ENCODE results near the gene ZNF432.
"Not testable (repeated sequence)": the region's sequence is repeated elsewhere in the genome, so short reads cannot be mapped to it uniquely, and the experiment has no call there.

The ZNF432 gene

DNA sequence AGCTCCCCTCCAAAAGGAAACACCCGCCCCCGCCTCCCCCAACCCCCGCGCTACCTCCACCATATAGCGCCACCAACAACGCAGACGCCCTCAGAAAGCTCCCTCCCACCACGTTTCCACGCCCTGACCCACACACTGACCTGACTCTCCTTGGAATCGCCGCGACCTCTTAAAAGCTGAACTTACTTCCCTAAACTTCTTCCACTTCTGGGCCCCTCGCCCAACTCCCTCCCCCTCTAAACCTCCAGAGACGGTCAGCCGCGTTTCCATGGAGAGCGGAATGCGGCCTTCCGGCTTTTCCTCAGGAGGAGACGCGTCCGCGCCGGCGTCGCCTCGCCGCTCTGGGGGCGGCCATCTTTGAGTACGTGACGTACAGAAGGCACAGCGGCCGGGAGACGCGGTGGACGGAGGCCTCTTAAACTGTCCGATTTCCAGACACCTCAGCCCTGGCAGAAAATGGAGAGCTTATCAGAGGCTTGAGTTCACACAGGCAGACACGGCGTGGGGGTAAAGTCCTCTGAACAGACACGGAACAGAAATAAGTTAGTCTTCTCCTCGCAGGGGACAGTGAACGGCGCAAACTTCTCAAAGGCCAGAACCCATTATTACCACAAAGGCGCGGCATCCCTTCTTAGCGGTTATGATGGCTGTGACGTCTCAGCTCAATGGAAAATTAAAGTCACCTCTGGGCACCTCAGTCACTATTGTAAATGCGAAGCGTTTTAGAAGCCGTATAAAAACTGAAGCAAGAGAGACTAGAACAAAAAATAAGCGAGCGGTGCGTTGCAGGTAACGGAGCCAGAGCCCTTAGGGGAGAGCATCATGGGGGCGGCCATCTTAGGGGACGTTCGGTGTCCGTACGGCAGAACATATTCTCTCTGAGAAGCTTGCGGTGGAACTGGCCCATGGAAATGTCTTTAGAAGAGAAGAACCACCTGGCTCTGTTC, at the start of gene ZNF432:
Gene ZNF432 (minus strand): TSS at position 284 of the 947 bp plus-strand sequence. CDS start 1,970 bp downstream, outside the sequence.
- FAIRE-seq (peak; percentile 73), DNase-seq (ENCODE audit: insufficient read length, low spot score) (peak; percentile 83)
- TF ChIP-seq POLR2A (IDR thresholded peaks at IDR 0.05; ENCODE audit: low read depth, low read length) = peak; percentile 5; the same call in 1 of the 2 replicates

DNA sequence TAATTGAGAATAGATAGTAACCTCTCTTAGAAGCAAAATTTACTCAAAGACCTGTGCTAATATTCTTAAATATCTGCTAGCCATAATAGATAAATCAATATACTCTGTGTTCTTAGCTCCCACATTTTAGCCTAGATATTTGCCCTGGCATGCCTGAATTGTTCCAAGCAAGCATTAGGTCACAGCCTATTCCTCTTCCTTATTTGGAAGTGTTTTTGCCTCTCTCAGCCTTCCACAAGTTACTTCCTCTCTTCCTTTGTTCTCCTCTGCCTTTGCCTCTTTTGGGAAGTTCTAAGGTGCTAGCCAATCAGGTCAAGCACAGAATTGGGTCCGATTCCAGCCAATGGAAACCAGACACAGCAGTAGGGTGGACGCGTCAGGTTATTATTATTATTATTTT, 47.8 kb upstream of the ZNF432 start:
- not testable (repeated sequence) for DNase-seq (ENCODE audit: insufficient read length, low spot score); FAIRE-seq

DNA sequence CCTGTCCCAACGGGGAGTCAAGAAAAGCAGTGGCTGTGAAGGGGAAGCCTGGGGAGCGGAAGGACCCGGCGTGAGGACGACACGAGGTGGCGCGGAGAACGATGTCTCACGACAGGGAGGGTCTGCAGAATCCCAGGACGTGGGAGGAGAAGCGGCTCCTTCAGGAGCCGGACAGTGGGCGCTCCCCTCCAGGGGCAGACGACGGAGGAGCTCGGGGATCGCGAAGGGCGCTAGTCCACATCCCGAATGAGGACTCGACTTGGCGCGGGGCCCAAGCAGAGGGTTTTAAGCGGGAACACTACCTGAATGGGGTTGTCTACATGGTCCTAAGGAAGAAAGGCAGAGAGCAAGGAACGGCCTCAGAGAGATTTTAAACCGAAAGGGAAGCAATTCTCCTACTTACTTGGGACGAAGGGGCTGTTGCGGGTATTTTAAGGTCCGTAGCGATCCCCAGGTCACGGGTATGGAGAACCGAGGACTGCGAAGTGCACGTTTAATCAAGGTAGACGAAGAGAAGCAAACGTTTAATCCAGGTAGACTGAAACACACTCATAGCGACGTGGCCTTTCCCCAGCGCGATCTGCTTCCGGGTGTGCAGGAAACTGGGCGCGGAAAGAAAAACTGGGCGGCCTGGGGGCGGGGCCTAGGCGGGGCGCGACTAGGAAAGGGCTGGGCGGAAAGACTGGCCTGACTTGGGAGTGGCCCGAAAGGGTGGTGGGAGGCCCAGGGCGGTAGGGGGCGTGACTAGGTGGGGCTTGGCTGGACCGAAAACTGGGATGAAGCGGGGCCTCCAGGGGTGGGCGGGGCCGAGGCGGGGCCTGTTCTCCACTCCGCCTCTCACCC, 46.8 kb upstream of the ZNF432 start, which contains the start of gene ZNF841:
Gene ZNF841 (minus strand): TSS at position 594 of the 843 bp plus-strand sequence. CDS start 10,964 bp downstream, outside the sequence.
- DNase-seq (ENCODE audit: insufficient read length, low spot score) (peak; percentile 89), FAIRE-seq (peak; percentile 52)
- peak; percentile 75 for TF ChIP-seq POLR2A (IDR thresholded peaks at IDR 0.05; ENCODE audit: low read depth, low read length)

DNA sequence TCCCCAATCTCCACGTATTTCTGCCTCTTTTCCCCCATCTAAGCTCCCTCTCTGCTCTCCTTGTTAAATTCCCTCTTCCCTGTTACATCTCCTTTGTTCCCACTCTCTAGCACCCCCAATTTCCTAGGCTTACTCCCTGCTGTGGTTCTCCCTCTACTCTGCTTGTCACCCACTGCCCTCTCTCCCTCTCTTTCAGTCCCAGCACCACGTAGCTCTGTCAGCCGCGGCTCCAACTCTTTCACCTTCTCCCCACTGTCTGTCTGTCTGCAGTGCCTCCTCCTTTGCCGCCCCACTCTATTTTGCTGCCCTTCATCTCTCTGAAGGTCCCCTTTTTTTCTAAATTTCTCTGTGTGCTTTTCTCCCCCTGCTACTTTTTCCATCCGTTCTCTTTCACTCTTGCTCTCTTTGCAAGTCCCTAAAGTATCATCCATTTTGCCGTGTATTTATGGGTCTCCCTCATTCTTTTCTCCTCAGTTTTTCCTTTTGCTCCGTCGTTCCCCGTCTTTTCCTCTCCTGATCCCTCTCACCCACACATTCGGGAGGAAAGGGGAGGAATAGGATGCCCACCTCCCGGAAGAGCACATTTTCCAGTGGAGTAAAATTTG, 46.0 kb upstream of the ZNF432 start:
- DNase-seq (ENCODE audit: insufficient read length, low spot score) = no peak
- no peak for TF ChIP-seq POLR2A (IDR thresholded peaks at IDR 0.05; ENCODE audit: low read depth, low read length)
- FAIRE-seq = no peak

DNA sequence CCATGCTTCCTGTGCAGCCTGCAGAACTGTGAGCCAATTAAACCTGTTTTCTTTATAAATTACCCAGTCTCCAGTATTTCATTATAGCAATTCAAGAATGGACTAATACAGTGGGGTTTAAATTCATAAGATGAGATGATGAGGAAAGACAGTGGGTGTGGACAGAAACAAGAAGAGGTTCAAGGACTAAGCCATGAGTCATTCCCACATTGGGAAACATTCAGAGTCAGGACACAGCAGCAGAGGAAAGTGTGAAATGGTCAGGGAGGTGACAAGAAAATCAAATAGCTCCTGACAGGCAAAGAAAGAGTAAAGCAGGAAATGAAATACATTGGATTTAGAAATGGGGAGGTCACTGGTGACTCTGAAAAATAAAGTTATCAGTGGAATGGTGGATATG, 37.8 kb upstream of the ZNF432 start:
- no peak for FAIRE-seq
- DNase-seq (ENCODE audit: insufficient read length, low spot score) = no peak
- no peak for TF ChIP-seq POLR2A (IDR thresholded peaks at IDR 0.05; ENCODE audit: low read depth, low read length)

DNA sequence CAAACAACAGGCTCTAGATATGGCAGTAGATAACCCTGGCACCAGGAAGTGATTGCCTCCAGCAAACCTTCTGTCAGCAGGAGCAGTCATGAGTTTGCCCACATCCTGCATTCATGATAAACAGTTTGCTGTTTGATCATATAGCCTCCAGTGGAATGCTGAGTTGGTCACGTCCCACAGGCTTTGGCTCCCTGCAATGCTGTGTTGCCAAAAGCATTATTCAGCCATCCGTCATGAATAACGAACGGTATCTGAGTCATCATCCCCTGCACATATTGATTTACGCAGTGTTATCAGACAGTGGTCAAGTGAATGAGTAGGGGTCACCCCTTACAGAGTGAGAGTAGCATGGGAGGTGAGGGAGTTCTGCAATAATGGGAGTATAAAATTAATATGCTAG, 21.9 kb upstream of the ZNF432 start:
- TF ChIP-seq POLR2A (IDR thresholded peaks at IDR 0.05; ENCODE audit: low read depth, low read length) = no peak
- no peak for DNase-seq (ENCODE audit: insufficient read length, low spot score)
- FAIRE-seq = peak; percentile 79

DNA sequence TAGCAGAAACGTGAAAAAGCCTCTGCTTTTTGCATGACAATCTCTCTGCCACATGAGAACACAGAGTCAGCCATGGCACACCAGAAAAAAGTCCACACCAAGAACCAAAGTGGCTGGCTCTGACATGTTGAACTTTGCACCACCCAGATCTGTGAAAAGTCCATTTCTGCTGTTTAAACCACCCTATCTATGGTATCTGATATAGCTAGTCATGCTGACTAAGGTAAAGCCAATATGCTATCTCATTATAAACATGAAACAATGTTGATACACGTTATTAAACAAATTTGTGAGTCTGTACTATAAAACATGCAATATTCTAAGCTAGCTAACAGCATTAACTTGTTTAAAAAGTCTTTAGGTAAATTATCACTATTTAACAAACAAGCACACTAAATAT, 21.0 kb upstream of the ZNF432 start:
- no peak for TF ChIP-seq POLR2A (IDR thresholded peaks at IDR 0.05; ENCODE audit: low read depth, low read length)
- no peak for FAIRE-seq
- DNase-seq (ENCODE audit: insufficient read length, low spot score) = no peak

DNA sequence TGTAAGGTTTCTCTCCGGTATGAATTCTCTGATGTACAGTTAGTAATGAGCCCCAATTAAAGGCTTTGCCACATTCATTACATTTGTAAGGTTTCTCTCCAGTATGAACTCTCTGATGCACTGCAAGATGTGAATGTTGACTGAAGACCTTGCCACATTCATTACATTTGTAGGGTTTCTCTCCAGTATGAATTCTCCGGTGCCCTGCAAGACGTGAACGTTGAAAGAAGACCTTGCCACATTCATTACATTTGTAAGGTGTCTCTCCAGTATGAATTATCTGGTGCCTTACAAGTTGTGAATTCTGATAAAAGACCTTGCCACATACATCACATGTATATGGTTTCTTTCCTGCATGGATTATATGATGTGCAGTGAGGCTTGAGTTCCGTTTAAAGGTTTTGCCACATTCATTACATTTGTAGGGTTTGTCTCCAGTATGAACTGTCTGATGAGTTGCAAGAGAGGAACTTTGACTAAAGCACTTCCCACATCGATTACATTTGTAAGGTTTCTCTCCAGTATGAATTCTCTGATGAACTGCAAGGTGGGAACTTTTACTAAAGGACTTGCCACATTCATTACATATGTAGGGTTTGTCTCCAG, 17.7 kb upstream of the ZNF432 start:
- TF ChIP-seq POLR2A (IDR thresholded peaks at IDR 0.05; ENCODE audit: low read depth, low read length) = no peak
- DNase-seq (ENCODE audit: insufficient read length, low spot score) (no peak), FAIRE-seq (no peak)

DNA sequence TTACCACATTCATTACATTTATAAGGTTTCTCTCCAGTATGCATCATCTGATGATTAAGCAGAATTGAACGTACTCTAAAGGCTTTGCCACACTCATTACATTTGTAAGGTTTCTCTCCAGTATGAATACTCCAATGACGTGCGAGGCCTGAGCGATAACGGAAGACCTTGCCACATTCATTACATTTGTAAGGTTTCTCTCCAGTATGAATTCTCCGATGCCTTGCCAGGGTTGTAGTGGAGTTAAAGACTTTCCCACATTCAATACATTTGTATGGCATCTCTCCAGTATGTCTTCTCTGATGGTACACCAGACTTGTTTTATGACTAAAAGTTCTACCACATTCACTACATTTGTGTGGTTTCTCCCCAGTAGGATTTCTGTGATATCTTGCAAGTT, 16.8 kb upstream of the ZNF432 start:
- no peak for DNase-seq (ENCODE audit: insufficient read length, low spot score)
- no peak for TF ChIP-seq POLR2A (IDR thresholded peaks at IDR 0.05; ENCODE audit: low read depth, low read length)
- FAIRE-seq = no peak

DNA sequence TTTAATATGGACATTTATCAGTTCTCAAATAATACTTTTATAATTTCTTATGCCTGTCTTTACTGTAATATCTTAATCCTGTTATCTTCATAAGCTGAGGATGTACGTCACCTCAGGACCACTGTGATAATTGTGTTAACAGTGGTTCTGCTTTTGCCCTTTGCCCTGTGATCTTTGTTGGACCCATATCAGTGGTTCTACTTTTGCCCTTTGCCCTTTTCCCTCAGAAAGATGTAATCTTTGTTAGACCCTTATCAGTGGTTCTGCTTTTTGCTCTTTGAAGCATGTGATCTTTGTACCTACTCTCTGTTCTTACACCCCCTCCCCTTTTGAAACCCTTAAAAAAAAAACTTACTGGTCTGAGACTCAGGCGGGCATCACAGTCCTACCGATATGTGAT, 7.8 kb upstream of the ZNF432 start:
- not testable (repeated sequence) for FAIRE-seq; DNase-seq (ENCODE audit: insufficient read length, low spot score)

DNA sequence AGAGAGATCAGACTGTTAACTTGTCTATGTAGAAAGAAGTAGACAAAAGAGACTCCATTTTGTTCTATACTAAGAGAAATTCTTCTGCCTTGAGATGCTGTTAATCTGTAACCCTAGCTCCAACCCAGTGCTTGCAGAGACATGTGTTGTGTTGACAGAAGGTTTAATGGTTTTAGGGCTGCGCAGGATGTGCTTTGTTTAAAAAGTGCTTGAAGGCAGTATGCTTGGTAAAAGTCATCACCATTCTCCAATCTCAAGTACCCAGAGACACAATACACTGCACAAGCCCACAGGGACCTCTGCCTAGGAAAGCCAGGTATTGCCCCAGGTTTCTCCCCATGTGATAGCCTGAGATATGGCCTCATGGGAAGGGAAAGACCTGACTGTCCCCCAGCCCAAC, 3.1 kb upstream of the ZNF432 start:
- not testable (repeated sequence) for FAIRE-seq; DNase-seq (ENCODE audit: insufficient read length, low spot score)

DNA sequence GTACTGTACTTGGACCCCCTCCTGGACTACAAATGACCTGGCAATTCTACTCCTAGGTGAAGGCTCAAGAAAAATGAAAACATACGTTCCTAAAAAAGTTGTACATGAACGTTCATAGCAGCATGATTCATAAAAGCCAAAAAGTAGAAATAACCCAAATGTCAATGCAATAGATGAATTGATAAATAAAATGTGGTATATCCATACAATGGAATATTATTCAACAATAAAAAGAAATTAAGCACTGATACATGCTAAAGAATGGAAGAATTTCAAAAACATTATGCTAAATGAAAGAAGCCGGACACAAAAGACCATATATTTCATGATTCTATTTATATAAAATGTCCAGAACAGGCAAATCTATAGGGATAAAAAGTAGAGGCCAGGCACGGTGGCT, 9.5 kb downstream of the ZNF432 start:
- TF ChIP-seq POLR2A (IDR thresholded peaks at IDR 0.05; ENCODE audit: low read depth, low read length) = no peak
- DNase-seq (ENCODE audit: insufficient read length, low spot score) = no peak
- no peak for FAIRE-seq

DNA sequence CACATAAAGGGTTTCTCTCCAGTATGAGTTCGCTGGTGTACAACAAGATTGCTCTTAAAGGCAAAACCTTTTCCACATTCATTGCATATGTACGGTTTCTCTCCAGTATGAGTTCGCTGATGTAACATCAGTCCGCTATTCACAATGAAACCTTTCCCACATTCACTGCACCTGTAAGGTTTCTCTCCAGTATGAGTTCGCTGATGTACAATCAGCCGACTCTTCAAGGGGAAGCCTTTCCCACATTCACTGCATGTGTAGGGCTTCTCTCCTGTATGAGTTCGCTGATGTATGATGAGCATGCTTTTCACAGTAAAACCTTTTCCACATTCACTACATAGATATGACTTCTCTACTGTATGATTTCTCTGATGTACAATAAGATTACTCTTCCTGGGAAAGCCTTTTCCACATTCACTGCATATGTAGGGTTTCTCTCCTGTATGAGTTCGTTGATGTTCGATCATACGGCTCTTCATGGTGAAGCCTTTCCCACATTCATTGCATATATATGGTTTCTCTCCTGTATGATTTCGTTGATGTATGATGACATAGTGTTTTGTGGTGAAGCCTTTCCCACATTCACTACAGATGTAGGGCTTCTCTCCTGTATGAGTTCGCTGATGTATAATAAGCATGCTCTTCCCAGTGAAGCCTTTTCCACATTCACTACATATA, 14.4 kb downstream of the ZNF432 start:
- no peak for TF ChIP-seq POLR2A (IDR thresholded peaks at IDR 0.05; ENCODE audit: low read depth, low read length)
- DNase-seq (ENCODE audit: insufficient read length, low spot score) (no peak), FAIRE-seq (no peak)
